Endothelial cell (in vitro differentiated cells): ENCODE data around the gene KCNJ4. TPM values are rescaled to one million over a fixed set of nuclear protein-coding genes. Genes with fewer than 3 reads are reported as not detected.
"Not testable (repeated sequence)": the region's sequence is repeated elsewhere in the genome, so short reads cannot be mapped to it uniquely, and the experiment has no call there.

ENCODE experiments used
- DNase-seq: peaks from one replicate; pipeline ENCODE4 v3.0.0; 2021; ENCODE audit warnings: low spot score
- H3K27ac Mint-ChIP-seq: one replicate; pipeline ENCODE4 v1.8.0; 2021; ENCODE audit warnings: mixed read lengths, inconsistent platforms; ENCODE audit not compliant: unreplicated experiment
- H3K27me3 Mint-ChIP-seq: one replicate; pipeline ENCODE4 v1.8.0; 2021; ENCODE audit warnings: mild to moderate bottlenecking, moderate library complexity, mixed read lengths, inconsistent platforms; ENCODE audit not compliant: unreplicated experiment
- H3K36me3 Mint-ChIP-seq: one replicate; pipeline ENCODE4 v1.8.0; 2021; ENCODE audit warnings: mild to moderate bottlenecking, low read depth, mixed read lengths, inconsistent platforms; ENCODE audit not compliant: unreplicated experiment
- H3K4me1 Mint-ChIP-seq: one replicate; pipeline ENCODE4 v1.8.0; 2021; ENCODE audit warnings: mild to moderate bottlenecking, mixed read lengths, inconsistent platforms; ENCODE audit not compliant: unreplicated experiment
- H3K4me3 Mint-ChIP-seq: one replicate; pipeline ENCODE4 v1.8.0; 2021; ENCODE audit warnings: mild to moderate bottlenecking, mixed read lengths, inconsistent platforms; ENCODE audit not compliant: unreplicated experiment
- H3K9me3 Mint-ChIP-seq: one replicate; pipeline ENCODE4 v1.8.0; 2021; ENCODE audit warnings: mixed read lengths, inconsistent platforms; ENCODE audit not compliant: unreplicated experiment
- CTCF ChIP-seq: fragments of 200-600 bp; sonication (generic); IDR thresholded peaks from one replicate; pipeline ENCODE4 v1.5.0; 2021; ENCODE audit warnings: antibody characterized with exemption; ENCODE audit not compliant: unreplicated experiment
- total RNA-seq: library from RNA; stranded (reverse); fragmentation: NEBNext Ultra II Directional; extraction: Animal tissue kit (Norgen Biotek cat#: 25700); gene quantifications from one replicate; pipeline ENCODE4 v1.2.1, GENCODE V29; 2021; ENCODE audit not compliant: unreplicated experiment

KCNJ4 gene
- total RNA-seq, 1 donor from 2014 or later = 0.21 TPM

- Mint-ChIP-seq H3K4me3 (no peak overlapping the region), H3K4me1 (no peaks in the 10 kb centered on the region), H3K27me3 (peaks cover 2% of the 10 kb centered on the region), H3K9me3 (no peaks in the 10 kb centered on the region), H3K36me3 (no peaks in the 10 kb centered on the region), H3K27ac (no peak overlapping the region)
- no peak for TF ChIP-seq CTCF
- no peak for DNase-seq
Observed at GRCh38 chr22:38474003-38474607, 19.1 kb upstream of the KCNJ4 start.

- H3K9me3 Mint-ChIP-seq = no peaks in the 10 kb centered on the region
- peaks cover 9% of the 10 kb centered on the region for H3K27me3 Mint-ChIP-seq
- H3K36me3 Mint-ChIP-seq = no peaks in the 10 kb centered on the region
- no peak for DNase-seq
- no peak overlapping the region for H3K4me3 Mint-ChIP-seq
- peaks cover 6% of the 10 kb centered on the region for H3K4me1 Mint-ChIP-seq
- H3K27ac Mint-ChIP-seq = no peak overlapping the region
- TF ChIP-seq CTCF = no peak
Observed at GRCh38 chr22:38471237-38471636, 16.2 kb upstream of the KCNJ4 start.

DNA sequence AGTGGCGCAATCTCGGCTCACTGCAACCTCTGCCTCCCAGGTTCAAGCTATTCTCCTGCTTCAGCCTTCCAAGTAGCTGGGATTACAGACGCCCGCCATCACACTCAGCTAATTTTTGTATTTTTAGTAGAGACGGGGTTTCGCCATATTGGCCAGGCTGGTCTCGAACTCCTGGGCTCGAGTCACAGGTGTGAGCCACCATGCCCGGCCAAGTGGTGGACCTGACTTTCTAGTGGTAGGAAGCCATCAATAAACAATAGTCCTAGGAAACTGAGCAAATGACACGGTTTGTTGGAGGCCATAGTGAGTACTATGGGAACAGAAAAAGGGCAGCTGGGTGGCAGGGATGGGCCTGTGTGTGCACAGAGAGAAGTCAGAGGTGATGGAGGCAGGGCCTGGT, 15.2 kb upstream of the KCNJ4 start:
- H3K27me3 Mint-ChIP-seq, H3K36me3 Mint-ChIP-seq, H3K27ac Mint-ChIP-seq, H3K4me3 Mint-ChIP-seq, H3K4me1 Mint-ChIP-seq, H3K9me3 Mint-ChIP-seq, DNase-seq: not testable (repeated sequence)

- Mint-ChIP-seq H3K36me3 (no peaks in the 10 kb centered on the region), H3K27me3 (peaks cover 9% of the 10 kb centered on the region), H3K4me3 (no peak overlapping the region), H3K4me1 (peaks cover 6% of the 10 kb centered on the region), H3K9me3 (no peaks in the 10 kb centered on the region), H3K27ac (no peak overlapping the region)
- TF ChIP-seq CTCF = no peak
- DNase-seq = no peak
Observed at GRCh38 chr22:38469306-38469781, 14.3 kb upstream of the KCNJ4 start.

GRCh38 chr22:38468443-38469305, 13.7 kb upstream of the KCNJ4 start:
- H3K27ac Mint-ChIP-seq = no peak overlapping the region

More at GRCh38 chr22:38468443-38469305, 13.7 kb upstream of the KCNJ4 start:
- no peak overlapping the region for H3K4me3 Mint-ChIP-seq
- no peaks in the 10 kb centered on the region for H3K36me3 Mint-ChIP-seq
- no peaks in the 10 kb centered on the region for H3K9me3 Mint-ChIP-seq
- H3K4me1 Mint-ChIP-seq = peaks cover 12% of the 10 kb centered on the region
- no peak for DNase-seq
- peak; percentile 4 for TF ChIP-seq CTCF
- H3K27me3 Mint-ChIP-seq = peaks cover 11% of the 10 kb centered on the region
